GM21526 (cell line): ENCODE measurements around the gene RBCK1.
"Not testable (repeated sequence)": the region's sequence is repeated elsewhere in the genome, so short reads cannot be mapped to it uniquely, and the experiment has no call there.

Experiments
- ATAC-seq: cut with Tn5 transposase; IDR thresholded peaks from one replicate; pipeline ENCODE4 v1.9.1; 2021; ENCODE audit warnings: moderate library complexity; ENCODE audit not compliant: unreplicated experiment, low FRiP score

The RBCK1 gene

GRCh38 chr20:433300-433975, 25.3 kb downstream of the RBCK1 start:
- peak; percentile 76 for ATAC-seq

- ATAC-seq: no peak
Observed at GRCh38 chr20:434221-434620, 26.1 kb downstream of the RBCK1 start.

DNA sequence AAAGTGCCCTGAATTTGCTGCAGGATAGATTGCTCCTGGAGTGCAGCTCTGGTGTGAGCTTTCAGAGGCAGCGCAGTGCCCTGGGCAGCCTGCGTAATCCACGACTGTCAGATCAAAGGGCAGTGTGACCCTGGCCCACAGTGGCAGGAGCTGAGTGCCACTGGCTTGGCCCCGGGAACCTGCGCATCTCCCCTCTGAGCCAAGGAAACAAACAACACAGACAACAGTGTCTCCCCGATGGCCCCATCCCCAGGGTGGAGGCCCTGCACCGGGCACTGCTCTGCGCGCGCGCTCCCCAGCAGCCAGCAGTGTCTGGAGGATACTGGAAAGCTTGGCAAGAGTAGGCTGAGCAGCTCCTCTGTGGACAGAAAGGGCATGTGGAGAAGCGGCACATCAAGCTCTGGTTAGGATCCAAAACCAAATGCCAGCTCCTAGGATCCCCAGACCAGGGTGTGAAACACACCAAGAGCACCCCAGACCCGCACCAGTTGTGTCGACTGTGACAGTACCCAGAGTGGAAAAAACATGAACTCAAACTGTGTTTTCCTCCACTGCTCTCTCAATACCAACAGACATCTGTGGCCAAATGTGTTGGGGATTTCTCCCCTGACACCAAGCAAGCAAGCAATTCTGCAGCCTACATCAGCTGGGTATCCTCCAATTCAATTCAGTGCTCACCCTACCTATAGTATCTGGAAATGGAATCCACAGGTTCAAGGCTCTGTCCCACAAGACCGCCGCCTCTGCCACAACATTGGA, 26.7 kb downstream of the RBCK1 start:
- no peak for ATAC-seq

DNA sequence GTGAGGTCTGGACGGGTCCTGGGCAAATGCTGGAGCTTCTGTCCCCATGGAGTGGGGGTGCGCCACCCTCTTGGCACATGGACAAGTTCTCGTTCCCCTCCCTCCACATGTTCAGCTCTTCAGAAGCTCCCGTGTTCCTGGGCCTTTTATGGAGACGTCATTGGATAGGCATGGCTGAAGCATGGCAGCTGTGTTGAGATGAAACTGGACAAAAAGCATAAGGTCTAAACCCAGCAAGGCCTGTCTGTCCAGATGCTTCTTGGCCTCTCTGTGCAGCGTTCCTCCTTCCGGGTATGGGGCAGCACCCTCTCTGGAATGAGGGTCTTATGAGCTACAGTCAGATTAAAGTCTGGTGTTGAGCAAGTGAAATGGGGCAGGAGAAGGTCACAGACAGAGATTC, 27.5 kb downstream of the RBCK1 start:
- ATAC-seq: no peak

- no peak for ATAC-seq
Observed at GRCh38 chr20:436476-436875, 28.4 kb downstream of the RBCK1 start.

DNA sequence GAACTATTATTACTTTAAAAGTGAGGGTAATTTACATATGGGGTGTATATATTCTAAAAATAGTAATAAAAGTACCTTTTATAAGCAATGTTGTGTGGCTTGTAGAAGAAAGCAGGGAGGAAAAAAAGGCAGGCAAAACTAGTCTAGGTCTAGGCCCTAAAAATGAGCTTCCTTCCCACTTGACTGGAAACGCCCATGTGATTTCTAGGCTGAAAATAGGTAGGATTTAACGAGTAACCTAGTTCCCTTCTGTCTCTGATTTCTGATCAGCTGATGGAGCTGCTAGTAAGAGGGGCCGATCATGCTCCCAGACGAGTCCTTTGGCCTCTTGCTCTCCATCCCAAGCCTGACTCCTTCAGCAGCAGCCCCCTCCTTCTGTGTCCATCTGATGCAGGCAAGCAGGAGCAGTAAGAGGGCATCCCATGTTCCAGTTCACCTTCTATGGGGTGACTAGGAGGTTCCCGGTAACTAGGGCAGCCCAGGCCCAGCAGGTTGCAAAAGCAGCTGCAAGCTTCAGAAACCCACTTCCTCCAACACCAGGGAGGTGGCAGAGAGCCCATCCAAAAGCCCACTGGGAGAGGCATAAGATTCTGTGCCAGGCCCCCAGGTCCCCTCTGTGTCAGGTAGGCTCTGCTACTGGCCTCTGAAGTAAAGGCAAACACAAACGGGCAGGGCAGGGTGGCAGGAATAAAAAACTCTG, 29.8 kb downstream of the RBCK1 start:
- no peak for ATAC-seq

- ATAC-seq: no peak
Observed at GRCh38 chr20:438571-439469, 30.7 kb downstream of the RBCK1 start.

GRCh38 chr20:440148-440547, 32.0 kb downstream of the RBCK1 start:
- ATAC-seq: no peak

GRCh38 chr20:440636-441035, 32.5 kb downstream of the RBCK1 start:
- no peak for ATAC-seq

GRCh38 chr20:443223-443775, 35.2 kb downstream of the RBCK1 start:
- no peak for ATAC-seq

- no peak for ATAC-seq
Observed at GRCh38 chr20:444117-444516, 36.0 kb downstream of the RBCK1 start.

DNA sequence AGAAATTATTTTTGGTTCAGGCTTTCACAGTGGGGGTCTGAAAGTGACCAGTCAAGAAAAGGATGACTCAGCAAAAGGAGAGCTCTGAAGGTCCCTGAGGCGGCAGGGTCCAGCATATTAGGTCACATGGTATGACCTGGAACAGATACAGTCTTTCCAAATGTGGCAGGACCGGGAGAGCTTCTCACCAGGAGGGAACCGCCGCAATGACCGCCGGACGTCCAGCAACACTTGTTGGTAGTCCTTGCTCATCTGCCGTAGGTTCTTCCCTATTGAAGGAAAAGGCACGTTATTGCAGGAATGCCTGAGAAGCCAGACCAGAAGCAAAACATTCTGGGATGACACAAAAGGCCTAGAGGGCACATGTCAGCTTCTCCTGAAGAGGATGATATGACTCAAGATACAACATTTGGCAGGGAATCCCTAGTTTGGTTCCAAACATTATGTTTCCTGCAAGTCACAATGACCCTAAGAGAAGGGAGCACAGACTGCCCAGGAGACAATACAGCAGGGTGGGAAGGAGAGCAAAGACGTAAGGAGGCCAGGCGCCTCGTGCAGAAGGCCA, 36.8 kb downstream of the RBCK1 start:
- ATAC-seq: no peak

DNA sequence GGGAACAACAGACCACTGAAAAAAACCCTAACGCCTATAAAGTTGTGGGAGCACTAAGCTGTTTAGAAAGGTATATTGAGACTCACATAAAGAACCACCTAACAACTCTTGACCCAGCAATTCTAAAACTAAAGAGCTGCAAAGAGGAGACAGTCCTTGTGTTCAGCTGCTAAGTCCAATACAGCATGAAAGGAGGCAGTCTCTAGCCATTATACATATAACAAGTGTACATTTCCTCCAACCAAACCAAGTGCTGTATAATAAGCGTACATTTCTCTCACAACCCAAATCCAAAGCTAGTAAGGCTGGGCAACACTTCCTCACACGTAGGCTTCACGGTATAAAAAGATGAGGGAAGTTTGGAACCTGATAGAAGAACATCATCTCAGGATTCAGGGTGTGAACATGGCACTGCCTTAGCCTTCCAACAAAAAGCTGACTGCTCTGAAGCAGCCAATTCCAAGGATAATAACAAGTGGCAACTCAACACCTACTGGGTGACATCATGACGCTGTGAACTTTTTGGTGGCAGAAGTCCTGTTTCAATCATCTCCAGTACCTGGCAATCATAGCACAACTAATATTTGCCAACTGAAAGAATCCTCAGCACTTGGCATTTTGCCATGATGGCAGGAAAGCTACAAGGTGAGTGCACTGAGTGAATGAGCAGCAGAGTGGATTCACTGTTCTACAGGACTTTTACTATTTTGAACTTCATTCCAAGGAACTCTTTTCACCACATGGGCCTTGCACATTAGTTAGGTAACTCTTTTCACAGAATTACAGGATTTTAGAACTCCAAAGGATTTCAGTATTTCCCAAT, 37.6 kb downstream of the RBCK1 start:
- ATAC-seq: no peak

GRCh38 chr20:452021-452420, 43.9 kb downstream of the RBCK1 start:
- not testable (repeated sequence) for ATAC-seq

GRCh38 chr20:454951-455350, 46.9 kb downstream of the RBCK1 start:
- ATAC-seq: no peak

GRCh38 chr20:458776-459175, 50.7 kb downstream of the RBCK1 start:
- no peak for ATAC-seq

GRCh38 chr20:460180-460579, 52.1 kb downstream of the RBCK1 start:
- no peak for ATAC-seq

GRCh38 chr20:460707-461106, 52.6 kb downstream of the RBCK1 start:
- ATAC-seq: no peak
